ENCODE results near the gene HOXB8.

The HOXB8 gene

DNA sequence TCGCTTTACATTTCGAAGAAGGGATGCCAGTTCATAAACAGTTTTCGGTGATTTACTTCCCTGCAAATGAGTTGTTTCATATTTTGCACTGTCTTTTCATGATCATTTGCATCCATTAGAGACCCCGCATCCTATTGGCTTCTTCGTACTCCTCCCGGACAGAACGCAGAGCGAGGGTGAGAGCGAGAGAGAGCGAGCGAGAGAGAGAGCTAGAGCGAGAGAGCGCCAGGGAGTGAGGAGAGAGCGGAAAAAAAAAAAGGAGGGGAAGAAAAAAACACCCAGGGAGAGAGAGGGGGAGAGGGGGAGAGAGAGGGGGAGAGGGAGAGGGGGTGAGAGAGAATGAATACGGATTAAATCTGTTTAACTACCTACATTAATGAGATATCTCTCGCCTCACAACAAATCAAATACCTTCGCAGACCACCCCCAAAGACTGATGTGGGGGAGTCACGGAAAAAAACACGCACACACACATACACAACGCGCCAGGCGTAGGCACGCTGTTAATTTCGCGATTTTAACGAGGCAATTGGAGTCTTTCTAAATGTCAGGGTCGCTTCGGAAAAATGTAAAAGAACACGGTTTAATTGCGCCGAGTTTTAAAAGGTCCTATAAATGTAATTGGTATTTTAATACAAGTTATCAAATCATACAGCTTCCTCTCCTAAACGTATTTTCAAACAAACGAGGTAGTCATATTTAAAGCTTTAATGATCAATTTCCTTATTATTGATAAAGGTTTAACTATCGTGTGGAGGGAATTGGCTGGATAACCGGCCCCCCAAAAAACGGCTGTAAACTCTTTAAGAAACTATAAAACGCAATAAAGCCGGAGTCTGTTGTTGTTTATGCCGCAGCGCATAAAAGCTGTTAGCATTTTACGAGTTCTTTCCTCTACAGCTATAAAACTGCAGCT lies at the start of gene HOXB8:
HOXB8 (minus strand) TSS at position 246 of the 916 bp plus-strand sequence. CDS start 588 bp downstream, outside the sequence.
- FAIRE-seq: no peak
- DNase-seq (ENCODE audit: insufficient read length, low spot score): no peak

DNA sequence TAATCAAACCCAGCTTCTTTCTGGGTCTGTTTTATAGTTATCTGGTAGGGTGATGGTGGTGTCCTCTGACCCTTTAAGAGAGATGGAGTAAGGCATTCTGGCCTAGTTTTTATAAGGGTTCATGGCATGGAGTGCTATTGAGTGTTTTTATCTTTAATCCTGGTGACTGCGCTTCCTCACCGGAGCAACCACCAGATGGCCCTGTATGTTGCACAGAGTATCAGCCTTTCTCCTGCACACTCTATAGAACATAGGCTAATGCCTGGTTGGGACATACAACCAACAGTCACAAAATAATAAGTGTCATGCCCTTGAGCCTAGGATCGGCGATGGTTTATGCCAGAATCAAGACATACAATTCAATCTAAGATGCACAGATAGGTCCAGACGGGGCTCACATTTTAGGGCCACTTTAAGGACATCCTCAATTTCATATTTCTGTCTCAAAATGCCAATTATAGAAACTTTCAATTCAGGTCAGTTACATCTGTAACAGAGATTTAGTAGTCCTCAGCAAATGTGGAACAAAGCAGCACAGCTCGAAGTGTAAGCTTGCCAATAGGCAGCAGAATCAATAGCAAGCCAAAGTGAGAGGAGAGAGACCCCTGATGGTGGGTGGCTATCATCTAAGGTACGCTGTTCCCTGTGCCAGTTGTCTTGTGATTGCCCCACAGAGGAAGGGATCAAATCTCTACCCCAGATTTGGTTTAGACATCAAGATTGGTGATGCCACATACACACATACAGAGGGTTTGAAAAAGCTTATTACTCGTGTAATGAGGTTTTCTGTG lies 48.2 kb upstream of the HOXB8 start:
- FAIRE-seq: peak; percentile 51
- DNase-seq (ENCODE audit: insufficient read length, low spot score): no peak

GRCh38 chr17:48655913-48656312 lies 40.8 kb upstream of the HOXB8 start:
- FAIRE-seq (peak; percentile 40), DNase-seq (ENCODE audit: insufficient read length, low spot score) (no peak)

DNA sequence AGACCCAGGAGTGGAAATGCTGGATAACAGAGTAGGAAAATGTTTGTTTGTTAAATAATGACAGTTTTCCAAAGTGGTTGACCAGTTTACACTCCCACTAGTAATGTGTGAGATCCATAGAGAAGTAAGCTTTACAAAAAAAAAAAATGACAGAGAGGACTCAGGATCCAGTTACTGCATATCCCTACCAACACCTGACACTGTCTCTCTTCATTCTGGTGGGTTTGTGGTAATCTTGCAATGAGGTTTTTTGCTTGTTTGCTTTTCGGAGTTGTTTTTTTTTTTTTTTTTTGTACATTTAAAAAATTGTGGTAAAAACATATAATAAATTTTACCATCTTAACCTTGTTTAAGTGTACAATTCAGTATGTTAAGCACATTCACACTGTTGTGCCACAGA lies 34.6 kb upstream of the HOXB8 start:
- no peak for DNase-seq (ENCODE audit: insufficient read length, low spot score)
- FAIRE-seq: peak; percentile 9

DNA sequence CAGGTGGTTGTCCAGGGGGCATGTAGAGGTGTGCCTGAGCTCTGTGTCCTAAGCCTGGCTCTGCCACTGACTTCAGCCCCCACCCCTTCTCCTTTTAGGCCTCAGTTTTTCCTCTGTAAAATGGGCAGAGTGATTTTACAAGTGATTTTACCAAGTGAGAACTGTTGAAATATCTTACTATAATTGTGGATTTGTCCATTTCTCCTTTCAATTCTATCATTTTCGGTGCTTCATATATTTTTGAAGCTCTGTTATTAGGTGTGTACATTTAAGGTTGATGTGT lies 32.8 kb upstream of the HOXB8 start:
- FAIRE-seq (peak; percentile 87), DNase-seq (ENCODE audit: insufficient read length, low spot score) (no peak)

GRCh38 chr17:48647103-48647962 lies 32.2 kb upstream of the HOXB8 start:
- DNase-seq (ENCODE audit: insufficient read length, low spot score): peak; percentile 62
- FAIRE-seq: peak; percentile 59

DNA sequence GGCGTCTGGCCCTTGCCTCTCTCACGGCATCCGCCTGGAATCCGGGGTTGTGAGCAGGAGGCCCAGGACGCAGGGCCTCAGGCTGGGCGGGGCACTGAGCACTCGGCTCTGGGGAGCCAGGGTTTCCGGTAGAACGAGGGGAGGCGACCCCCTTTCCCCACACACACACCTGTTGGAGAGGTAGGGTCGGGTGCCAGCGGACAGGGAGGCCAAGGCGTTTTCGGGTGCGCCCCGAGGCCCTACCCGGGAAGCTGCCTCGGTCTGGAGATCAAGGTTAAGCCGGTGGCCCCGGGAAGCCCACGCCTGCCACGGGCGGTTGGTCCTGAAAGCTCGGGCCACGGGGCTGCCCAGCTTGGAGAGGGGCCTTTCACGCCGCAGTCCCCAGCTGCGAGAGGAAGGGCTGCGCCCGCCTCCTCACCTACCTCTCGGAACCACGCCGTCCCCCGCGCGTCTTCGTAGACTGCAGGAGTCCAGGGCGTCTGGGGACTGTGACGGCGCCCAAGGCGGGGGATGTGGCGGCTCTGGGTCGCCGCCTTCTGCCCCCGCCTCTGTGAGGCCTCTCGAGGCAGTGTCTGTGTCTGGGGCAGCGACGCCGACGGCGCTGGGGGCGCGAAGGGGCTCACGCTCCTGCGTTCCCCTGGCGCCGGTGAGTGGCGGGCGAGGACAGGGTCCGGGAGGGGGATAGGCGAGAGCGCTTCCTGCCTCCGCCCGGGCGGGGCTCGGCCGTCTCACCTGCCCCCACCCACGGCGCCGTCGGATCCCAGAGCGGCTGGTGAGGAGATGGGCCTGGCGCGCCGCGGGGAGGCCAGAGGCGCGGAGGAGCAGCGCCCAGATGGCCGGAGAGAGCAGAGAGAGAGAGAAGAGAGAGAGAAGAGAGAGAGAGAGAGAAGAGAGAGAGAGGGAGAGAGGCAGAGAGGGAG lies 31.4 kb upstream of the HOXB8 start:
- DNase-seq (ENCODE audit: insufficient read length, low spot score): peak; percentile 86
- peak; percentile 94 for FAIRE-seq

DNA sequence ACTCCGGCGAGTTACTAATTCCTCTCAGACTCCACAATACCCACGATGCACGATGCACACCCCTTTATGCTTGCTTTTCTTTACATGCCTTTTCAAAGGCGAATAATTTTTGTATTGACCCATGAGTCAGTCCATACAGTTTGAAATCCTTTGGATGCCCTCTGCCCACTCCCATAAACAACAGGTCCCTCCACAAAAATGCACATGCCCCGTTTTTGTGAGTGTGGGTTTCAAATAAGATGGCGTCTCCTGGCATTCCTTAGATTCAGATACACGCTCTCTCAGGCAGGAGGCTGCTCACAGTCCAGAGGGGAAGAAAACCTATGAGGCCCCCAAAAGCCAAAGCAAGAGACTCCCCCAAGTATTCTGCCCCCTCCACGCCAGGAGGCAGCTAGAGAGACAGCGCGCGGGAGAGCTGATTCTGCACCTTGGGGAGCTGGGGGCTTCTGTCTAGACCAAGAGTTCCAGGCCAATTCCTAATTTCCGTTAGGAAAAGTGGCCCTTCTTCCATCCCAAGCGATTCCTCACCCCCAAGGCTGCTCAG lies 30.6 kb upstream of the HOXB8 start:
- no peak for FAIRE-seq
- DNase-seq (ENCODE audit: insufficient read length, low spot score): no peak

GRCh38 chr17:48644910-48645557 lies 29.9 kb upstream of the HOXB8 start:
- FAIRE-seq (no peak), DNase-seq (ENCODE audit: insufficient read length, low spot score) (no peak)

DNA sequence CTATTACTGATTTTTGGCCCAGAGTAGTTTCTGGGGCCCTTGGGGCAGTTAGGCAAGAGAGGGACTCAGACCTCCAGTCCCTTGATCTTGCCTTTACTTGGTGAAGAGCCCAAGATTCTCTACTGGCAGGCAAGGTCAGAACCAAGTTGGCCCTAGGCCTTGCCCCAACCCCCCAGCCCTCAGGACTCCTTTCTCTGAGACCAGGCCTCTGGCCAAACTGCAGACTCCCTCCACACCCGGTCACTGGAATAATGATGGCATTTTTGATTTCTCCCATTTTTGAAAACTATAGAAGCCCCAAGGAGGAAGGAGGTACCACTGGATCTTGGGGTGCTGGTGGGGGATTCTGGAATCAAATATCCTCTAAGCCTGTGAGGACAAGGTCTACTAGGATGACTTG lies 29.1 kb upstream of the HOXB8 start:
- DNase-seq (ENCODE audit: insufficient read length, low spot score) (no peak), FAIRE-seq (no peak)

DNA sequence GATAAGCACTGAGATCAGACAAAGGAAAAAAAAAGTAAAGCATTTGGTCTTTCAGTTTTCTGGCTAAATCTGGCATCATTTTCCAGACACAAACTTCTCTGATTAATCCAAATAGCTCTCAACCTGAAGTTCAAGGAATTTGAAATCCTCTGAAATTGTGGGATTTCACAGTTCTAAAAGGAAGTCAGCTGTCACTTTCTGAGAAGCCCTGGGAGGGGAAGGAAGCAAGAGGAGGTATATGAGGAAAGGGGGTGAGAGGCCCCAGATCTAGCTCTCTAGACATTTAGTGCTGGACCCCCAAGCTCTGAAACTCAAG lies 28.6 kb upstream of the HOXB8 start:
- DNase-seq (ENCODE audit: insufficient read length, low spot score) (no peak), FAIRE-seq (no peak)

DNA sequence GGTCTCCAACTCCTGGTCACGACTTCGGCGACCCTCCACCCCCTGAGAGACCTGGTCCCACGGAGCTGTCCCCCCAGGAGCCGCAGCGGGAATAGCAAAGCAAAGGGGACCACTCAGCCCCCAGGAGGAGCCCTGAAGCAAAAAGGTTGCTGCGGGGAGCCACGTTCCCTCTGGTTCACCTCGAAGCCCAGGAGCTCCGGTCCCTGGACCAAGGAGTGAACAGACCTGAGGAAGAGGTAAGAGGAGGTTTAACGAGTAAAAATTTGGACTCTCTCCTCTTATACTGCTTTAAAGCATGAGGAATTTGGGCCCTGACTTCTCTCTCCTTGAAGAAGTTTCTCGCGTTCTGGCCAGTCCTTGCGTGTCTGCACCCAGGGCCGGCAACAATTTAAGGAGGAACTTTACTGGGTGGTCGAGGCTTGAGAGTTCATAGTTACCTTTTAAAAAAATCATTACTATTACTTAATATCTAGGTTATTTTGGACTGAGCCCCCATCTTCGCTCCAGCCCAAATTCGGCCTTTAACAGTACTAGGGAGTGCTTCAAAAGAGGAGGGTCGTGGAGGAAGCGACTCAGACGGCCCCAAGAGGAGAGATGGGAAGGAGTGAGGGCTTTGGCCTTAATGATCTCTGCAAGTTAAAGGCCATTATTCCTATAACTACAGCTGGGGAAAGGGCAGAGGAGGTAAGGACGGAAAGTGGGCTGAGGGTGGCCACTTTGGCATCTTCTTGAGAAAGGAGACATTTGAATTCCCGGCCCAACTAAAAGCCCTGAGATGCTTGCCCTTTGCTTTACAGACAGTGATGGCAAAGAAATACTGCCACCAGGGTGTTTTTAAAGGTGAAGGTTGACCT lies 28.0 kb upstream of the HOXB8 start:
- no peak for DNase-seq (ENCODE audit: insufficient read length, low spot score)
- no peak for FAIRE-seq

- no peak for DNase-seq (ENCODE audit: insufficient read length, low spot score)
- no peak for FAIRE-seq
Measured at GRCh38 chr17:48642059-48642842, 27.2 kb upstream of the HOXB8 start.

- FAIRE-seq (no peak), DNase-seq (ENCODE audit: insufficient read length, low spot score) (no peak)
Measured at GRCh38 chr17:48641541-48642058, 26.5 kb upstream of the HOXB8 start.

DNA sequence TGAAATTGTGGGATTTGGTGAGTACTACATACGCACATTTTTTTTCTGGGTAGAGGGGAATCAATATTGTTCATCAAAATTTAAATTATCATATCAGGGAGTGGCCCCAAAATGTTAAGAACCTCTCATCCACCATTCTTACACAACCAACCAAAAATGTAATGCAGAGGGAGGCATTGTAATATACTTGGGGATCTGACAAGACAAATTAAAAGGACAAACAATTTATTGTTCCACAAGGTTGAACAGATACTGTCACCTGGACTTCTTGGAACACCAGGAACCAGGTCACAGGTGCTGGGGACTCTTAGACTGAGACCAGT lies 25.7 kb upstream of the HOXB8 start:
- FAIRE-seq: no peak
- no peak for DNase-seq (ENCODE audit: insufficient read length, low spot score)

DNA sequence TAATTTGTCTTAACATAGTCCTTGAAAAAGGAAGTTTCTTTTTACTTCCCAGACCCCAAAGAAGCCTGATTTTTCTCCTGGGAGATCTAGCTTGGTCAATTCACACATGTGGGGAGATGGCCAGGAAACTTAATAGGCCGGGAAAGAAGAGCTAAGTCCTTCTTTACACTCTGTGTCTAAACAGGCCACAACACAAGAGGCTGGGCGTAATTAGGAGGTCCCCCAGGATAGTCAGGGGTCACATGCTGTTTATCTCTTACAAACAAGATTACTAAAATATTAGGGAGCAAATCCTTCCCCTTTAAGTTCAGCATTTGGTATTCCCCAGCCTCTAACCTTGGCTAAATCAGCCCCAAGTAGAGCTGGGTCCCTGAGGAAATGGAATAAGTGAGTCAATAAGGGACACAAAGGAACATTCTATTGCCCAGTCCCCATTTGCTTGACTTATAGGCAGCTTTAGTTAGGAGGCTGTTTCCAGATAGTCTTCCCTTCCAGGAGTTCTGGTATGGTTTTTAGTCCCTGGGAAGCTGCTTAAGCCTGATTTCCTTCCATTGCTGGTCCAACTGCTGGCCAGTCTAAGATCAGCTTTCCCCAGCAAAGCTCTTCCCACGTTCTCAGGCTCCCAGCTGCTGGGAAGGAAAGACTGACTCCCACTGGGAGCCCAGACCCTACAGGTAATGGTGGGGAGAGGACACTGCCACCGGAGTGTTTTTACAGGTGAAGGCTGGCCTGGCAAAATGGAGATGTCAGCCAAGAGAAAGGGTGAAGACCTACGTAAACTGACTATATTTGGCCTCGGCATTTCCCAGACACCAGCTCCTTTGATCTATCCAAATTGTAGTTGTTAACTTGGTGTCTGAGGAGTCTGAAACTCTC lies 25.1 kb upstream of the HOXB8 start:
- FAIRE-seq (no peak), DNase-seq (ENCODE audit: insufficient read length, low spot score) (no peak)

DNA sequence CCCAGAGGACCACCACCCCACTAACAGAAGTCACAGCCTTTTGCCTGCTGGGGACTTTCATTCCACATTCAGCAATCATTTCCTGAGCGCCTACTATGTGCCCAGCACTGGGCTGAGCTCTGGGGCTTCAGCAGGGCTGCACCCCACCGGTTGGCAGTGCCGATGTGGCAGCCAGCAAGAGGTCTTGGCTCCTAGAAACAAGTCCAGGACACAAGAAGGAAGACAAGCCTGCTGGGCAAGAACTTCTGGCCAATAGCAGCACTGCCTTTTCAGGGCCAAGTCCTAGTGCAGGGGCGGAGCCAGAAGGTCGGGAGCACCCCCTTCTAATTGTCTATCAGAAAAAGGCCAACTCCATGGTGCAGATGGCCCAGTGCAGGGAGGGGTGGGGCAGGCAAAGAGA lies 24.0 kb upstream of the HOXB8 start:
- FAIRE-seq: no peak
- no peak for DNase-seq (ENCODE audit: insufficient read length, low spot score)
